Effector memory CD8-positive, alpha-beta T cell (primary cell): ENCODE measurements around the gene PRKAG2.
"Not testable (repeated sequence)": the region's sequence is repeated elsewhere in the genome, so short reads cannot be mapped to it uniquely, and the experiment has no call there.

Experiments
- ATAC-seq: fragments of 150-1000 bp; cut with Tn5 transposase; replicated peaks from 2 replicates; pipeline ENCODE4 v1.10.0; 2021; ENCODE audit warnings: mild to moderate bottlenecking, moderate library complexity
- DNase-seq, 3 experiments: peaks; one replicate each; pipeline ENCODE4 v3.0.0; 2021
- H3K27ac Mint-ChIP-seq, 2 donors: one replicate each; pipeline ENCODE4 v1.8.0; 2022; ENCODE audit warnings: mild to moderate bottlenecking in 2 of 2, mixed read lengths in 2 of 2, moderate library complexity in 2 of 2
- H3K27me3 Mint-ChIP-seq, 2 donors: one replicate each; pipeline ENCODE4 v1.8.0; 2022; ENCODE audit warnings: mixed read lengths in 2 of 2
- H3K36me3 Mint-ChIP-seq: one replicate; pipeline ENCODE4 v1.8.0; 2022; ENCODE audit warnings: mild to moderate bottlenecking, moderate library complexity, mixed read lengths; ENCODE audit not compliant: insufficient read depth
- H3K4me1 Mint-ChIP-seq, 2 donors: one replicate each; pipeline ENCODE4 v1.8.0; 2022; ENCODE audit warnings: low read depth in 2 of 2, mixed read lengths in 2 of 2
- H3K4me3 Mint-ChIP-seq, 2 donors: one replicate each; pipeline ENCODE4 v1.8.0; 2022; ENCODE audit warnings: mild to moderate bottlenecking in 2 of 2, mixed read lengths in 2 of 2, moderate library complexity in 2 of 2
- H3K9me3 Mint-ChIP-seq, 2 donors: one replicate each; pipeline ENCODE4 v1.8.0; 2022; ENCODE audit warnings: mixed read lengths in 2 of 2

The PRKAG2 gene

DNA sequence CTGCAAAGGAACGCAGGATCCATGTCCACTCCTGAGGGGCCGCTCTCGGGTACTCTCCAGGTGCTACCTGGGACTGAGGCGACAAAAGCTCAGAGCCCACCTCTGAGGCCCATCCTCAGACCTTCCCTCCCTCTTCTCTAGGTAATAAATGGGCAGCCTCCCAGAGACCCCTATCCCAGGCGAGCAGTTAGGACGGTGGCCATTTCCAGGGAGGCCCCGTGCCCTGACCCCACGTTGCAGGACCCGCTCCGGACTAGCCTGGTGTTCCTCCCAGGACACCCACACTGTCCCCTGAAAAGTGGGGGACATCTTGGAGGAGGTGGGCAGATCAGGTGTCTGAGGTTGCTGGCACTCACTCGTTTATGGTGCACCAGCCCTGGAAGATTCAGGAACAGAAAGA is 44.3 kb downstream of the PRKAG2 start:
- Mint-ChIP-seq H3K4me3 (no peak overlapping the region), H3K27ac (peak overlapping the region in 1 of 2 donors; percentile 61), H3K9me3 (no peaks in the 10 kb centered on the region), H3K4me1 (peaks cover 17 to 24% of the 10 kb centered on the region in 2 donors), H3K36me3 (no peaks in the 10 kb centered on the region), H3K27me3 (no peaks in the 10 kb centered on the region)
- DNase-seq (no peak), ATAC-seq (no peak)

DNA sequence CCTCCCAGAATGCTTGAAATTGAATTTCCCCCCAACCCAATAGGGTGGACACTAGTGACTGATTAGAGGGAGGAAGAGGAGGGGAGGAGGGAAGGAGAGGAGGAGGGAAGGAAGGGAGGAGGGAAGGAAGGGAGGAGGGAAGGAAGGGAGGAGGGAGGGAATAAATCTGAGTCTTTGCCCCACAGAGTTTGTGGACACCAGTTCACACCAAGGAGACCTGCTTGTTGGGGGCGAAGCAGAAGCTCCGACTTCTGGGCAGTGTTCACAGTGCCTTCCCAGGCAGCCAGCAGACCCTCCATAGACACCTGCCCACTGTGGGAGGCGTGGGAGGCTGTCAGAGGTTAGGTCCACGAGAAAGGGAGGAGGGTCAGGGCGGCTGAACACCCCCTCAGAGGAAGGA is 44.8 kb downstream of the PRKAG2 start:
- Mint-ChIP-seq H3K27me3 (no peaks in the 10 kb centered on the region), H3K36me3 (no peaks in the 10 kb centered on the region), H3K9me3 (no peaks in the 10 kb centered on the region), H3K4me3 (no peak overlapping the region), H3K4me1 (peaks cover 17 to 23% of the 10 kb centered on the region in 2 donors), H3K27ac (no peak overlapping the region)
- ATAC-seq (no peak), DNase-seq (no peak)

DNA sequence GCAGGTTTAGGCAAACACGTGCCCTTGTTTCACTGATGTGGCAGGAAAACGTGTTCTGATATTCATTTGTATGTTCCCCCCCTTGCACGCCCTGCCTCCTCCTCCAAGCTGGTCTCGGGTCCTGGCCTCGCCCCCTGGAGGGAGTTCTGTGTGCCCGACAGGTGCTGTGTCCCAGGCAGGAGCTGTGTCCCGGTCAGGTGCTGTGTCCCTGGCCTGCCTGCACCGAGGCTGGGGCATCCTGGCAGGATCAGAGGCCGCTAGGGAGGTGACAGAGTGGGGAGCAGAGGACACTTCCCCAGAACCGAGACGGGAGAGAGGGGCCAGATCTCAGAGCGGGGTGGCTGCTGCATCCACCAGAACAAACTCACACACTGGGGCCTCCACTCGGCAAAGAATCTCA is 45.3 kb downstream of the PRKAG2 start:
- Mint-ChIP-seq H3K27me3 (no peaks in the 10 kb centered on the region), H3K9me3 (no peaks in the 10 kb centered on the region), H3K27ac (no peak overlapping the region), H3K4me3 (no peak overlapping the region), H3K4me1 (peaks cover 19 to 20% of the 10 kb centered on the region in 2 donors), H3K36me3 (no peaks in the 10 kb centered on the region)
- ATAC-seq: no peak
- no peak for DNase-seq

DNA sequence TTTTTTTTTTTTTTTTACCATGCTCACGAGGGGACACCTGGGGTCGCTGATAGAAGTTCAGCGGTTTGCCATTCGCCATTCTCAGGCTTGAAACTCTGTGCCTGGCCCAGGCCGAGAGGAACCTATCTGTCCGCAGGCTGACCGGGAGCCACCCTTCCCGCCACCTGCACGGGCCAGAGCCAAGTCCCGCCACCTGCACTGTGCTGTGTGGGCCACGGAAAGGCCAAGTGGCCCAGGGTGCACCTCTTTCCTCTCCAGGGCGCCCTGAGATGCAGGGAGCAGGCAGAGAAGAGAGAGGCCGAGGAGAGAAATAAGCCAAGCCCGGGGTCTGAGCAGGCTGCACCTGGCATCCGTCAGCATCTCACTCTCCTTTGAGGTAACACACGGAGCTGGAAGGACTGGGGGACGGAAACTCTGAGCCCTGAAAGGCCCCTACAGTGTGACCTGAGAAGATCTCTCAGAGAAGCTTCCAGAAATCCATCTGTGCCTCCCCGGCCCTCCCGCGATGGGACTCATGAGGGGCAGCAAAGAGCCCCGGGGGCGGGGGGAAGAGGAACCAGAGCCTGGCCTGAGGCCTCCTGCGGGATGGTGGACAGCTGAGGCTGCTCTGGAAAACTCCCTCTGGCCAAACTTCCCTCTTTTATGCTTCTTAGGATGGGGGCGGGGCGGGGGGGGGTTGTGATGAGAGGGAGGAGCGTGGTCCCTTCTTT is 46.6 kb downstream of the PRKAG2 start:
- DNase-seq (no peak), ATAC-seq (no peak)
- no peak overlapping the region for H3K4me3 Mint-ChIP-seq
- H3K9me3 Mint-ChIP-seq: no peaks in the 10 kb centered on the region
- H3K27ac Mint-ChIP-seq: no peak overlapping the region
- peaks cover 5% of the 10 kb centered on the region for H3K36me3 Mint-ChIP-seq
- peaks cover 21 to 27% of the 10 kb centered on the region in 2 donors for H3K4me1 Mint-ChIP-seq
- no peaks in the 10 kb centered on the region for H3K27me3 Mint-ChIP-seq

DNA sequence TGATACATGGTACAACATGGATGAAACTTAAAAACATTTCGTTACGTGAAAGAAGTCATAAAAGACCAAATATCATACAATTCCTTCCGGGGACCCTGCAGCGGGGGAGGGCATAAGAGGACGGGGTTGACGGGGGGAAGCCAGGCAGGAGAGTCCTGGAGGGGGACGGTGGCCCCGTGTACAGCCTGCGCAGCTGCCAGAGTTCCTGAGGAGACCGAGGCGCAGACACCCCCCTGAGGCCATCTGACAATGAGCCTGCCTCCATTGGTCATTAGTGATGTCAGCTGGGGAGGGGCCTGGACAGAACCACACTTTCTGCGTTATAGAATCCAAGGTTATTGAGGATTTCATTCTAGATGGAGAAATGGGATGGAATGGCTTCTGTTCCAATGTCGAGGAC is 47.2 kb downstream of the PRKAG2 start:
- Mint-ChIP-seq H3K9me3 (no peaks in the 10 kb centered on the region), H3K4me1 (peaks cover 21 to 25% of the 10 kb centered on the region in 2 donors), H3K36me3 (peaks cover 5% of the 10 kb centered on the region), H3K4me3 (no peak overlapping the region), H3K27ac (peak overlapping the region in 1 of 2 donors; percentile 41), H3K27me3 (no peaks in the 10 kb centered on the region)
- ATAC-seq: no peak
- no peak for DNase-seq

DNA sequence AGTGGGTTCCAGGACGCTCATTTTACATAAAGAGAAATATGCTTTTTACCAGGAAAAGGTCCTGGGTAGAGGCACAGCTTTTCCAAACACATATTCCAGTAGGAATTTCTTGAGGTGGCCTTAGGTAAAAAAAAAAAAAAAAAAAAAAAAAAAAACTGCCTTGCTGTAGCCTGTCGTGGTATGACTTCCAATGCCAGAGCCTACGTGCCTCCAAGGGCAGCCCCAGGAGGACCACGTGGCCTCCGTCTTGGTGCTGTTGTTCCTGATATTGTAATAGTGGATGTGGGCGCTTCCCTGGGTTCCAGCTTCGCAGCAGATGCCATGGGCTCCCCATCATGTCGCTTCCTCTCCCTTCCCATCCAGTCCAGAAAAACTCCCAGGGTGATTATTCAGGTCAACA is 49.3 kb downstream of the PRKAG2 start:
- H3K27me3 Mint-ChIP-seq: no peaks in the 10 kb centered on the region
- no peak for ATAC-seq
- peaks cover 5% of the 10 kb centered on the region for H3K36me3 Mint-ChIP-seq
- peaks cover 20 to 21% of the 10 kb centered on the region in 2 donors for H3K4me1 Mint-ChIP-seq
- peak overlapping the region in 1 of 2 donors; percentile 81 for H3K27ac Mint-ChIP-seq
- no peaks in the 10 kb centered on the region for H3K9me3 Mint-ChIP-seq
- DNase-seq: no peak
- H3K4me3 Mint-ChIP-seq: no peak overlapping the region

DNA sequence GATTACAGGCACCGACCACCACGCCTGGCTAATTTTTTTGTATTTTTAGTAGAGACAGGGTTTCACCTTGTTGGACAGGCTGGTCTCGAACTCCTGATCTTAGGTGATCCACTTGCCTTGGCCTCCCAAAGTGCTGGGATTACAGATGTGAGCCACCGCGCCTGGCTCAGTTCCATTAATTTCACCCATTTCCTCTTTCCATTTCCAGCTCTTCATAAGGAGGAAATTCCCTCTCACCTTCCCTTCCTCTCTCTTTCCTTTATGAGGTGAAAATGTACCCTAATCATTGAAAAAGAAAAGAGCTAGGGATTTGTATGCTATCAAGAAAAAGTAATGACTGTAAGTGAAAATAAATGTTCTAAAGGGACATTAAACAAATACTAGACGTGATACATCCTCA is 50.6 kb downstream of the PRKAG2 start:
- H3K27me3 Mint-ChIP-seq, H3K4me3 Mint-ChIP-seq, DNase-seq, H3K9me3 Mint-ChIP-seq, H3K36me3 Mint-ChIP-seq, ATAC-seq: not testable (repeated sequence)
- H3K27ac Mint-ChIP-seq: peak overlapping the region in 1 of 2 donors; percentile 58
- peaks cover 21% of the 10 kb centered on the region in 2 donors for H3K4me1 Mint-ChIP-seq

DNA sequence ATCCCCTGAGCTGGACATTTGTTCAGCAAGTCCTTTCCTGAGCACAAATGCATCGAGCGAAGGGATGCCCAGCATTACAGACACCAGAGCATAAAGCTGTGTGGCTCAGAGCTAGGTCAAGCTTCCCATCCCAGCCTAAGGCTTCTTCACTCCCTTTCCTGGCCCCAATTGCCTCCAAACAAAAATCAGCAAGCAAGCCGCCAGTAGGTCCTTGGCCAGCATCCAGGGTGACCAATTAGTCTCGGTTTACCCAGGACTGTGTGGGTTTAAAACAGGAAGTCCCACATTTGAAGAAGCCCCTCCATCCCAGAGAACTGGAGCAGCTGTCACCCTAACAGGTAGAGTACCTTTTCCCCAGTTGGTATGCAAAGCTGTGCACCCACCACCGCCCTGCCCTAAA is 51.2 kb downstream of the PRKAG2 start:
- no peak for ATAC-seq
- H3K4me3 Mint-ChIP-seq: no peak overlapping the region
- H3K27ac Mint-ChIP-seq: no peak overlapping the region
- H3K4me1 Mint-ChIP-seq: peaks cover 21 to 23% of the 10 kb centered on the region in 2 donors
- peaks cover 5% of the 10 kb centered on the region for H3K36me3 Mint-ChIP-seq
- no peaks in the 10 kb centered on the region for H3K27me3 Mint-ChIP-seq
- DNase-seq: no peak
- H3K9me3 Mint-ChIP-seq: no peaks in the 10 kb centered on the region

DNA sequence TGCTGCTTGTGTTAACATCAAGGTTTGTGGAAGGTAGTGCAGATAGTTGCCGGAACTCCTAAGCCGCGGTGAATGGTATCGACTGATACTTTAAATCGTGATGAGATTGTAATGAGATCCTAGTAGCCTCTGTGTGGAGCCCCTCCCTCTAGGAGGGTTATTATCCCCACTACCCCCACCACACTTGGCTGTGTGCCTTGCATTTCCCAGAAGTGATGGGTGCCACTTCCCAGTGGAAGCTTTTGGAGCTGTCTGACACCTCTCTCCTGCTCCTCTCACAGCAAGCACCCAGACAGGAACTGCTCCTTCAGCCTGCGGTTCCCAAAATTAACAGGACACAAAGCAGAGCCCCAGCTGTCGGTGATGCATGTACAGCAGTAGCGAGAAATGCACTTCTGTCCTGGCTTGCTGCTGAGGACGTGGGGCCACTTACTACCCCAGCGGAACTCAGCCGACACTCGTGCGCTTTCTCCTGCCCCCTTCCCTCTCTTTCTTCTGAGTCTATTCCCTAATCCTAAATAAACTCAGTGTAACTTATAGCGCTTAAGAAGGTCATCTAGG is 52.5 kb downstream of the PRKAG2 start:
- ATAC-seq (no peak), DNase-seq (no peak)
- no peaks in the 10 kb centered on the region for H3K27me3 Mint-ChIP-seq
- peaks cover 5% of the 10 kb centered on the region for H3K36me3 Mint-ChIP-seq
- peaks cover 18 to 21% of the 10 kb centered on the region in 2 donors for H3K4me1 Mint-ChIP-seq
- H3K9me3 Mint-ChIP-seq: no peaks in the 10 kb centered on the region
- no peak overlapping the region for H3K27ac Mint-ChIP-seq
- no peak overlapping the region for H3K4me3 Mint-ChIP-seq

DNA sequence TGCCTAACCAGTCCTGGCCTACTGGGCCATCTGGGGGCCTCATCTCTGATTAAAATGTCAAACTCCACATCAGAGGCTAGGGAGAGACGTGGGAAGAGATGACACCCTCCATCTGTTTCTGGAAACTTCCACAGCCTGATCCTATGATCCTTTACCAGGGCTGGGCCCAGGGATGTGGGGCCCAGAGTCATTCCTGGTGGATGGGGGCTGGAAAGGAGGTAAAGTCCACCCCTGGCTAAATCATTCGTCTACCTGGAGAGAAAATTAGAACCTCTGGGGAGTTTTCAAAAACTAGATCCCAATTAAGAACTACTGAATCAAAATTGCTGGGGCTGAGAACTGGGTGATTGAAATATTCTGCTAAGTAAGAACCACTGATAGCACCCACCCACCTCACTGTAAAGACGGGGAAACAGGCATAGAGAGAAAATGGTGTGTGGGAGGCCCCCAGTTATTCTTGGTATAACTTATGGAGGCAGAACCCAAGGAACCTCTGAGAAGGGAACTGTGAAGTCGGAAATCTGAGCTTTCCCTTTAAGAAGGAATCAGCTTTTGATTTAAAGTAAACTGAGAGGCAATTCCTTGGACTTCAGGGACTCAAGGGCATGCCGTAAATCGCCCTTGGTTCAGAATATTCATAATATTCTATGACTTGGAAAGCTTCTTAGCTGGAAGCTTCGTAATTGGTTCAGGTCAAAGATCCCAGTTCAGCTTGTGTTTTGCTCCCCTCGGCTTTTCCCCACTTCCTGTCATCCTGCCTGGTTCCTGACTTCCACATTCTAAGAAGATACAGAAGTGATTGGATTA is 53.1 kb downstream of the PRKAG2 start:
- no peak for ATAC-seq
- no peaks in the 10 kb centered on the region for H3K9me3 Mint-ChIP-seq
- peaks cover 5% of the 10 kb centered on the region for H3K36me3 Mint-ChIP-seq
- H3K27ac Mint-ChIP-seq: no peak overlapping the region
- H3K4me3 Mint-ChIP-seq: no peak overlapping the region
- no peaks in the 10 kb centered on the region for H3K27me3 Mint-ChIP-seq
- no peak for DNase-seq
- peaks cover 11 to 15% of the 10 kb centered on the region in 2 donors for H3K4me1 Mint-ChIP-seq

DNA sequence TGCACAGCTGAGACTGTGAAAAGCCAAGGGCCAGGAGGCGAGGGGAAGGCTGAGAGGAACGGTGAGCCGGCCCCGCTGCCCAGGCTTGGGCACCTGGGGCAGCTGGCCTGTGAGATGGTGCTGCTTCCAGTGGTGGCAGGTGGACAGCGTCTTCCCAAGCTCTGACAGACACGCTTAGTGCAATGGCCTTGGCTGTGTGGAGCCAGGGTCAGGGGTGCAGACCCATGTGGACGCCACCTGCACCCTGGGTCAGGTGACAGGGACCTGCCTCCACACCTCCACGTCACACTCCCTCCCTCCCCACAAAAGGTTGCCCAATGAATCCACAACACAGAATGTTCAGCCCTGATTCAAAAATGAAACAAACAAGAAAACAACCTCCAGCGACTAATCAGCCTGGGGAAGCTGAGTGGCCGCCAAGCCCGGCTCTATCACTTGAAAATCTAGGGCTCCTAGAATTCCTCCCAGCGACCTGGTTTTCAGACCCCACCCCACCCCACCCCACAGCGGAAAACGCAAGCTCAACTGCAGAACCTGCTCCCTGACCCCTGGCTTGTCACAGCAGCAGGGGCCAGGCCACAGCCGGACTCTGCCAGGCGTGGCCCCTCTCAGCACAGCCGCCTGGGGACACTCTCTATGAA is 54.3 kb downstream of the PRKAG2 start:
- Mint-ChIP-seq H3K4me3 (no peak overlapping the region), H3K27me3 (no peaks in the 10 kb centered on the region), H3K36me3 (peaks cover 5% of the 10 kb centered on the region), H3K9me3 (no peaks in the 10 kb centered on the region), H3K4me1 (peaks cover 7 to 13% of the 10 kb centered on the region in 2 donors), H3K27ac (no peak overlapping the region)
- ATAC-seq (no peak), DNase-seq (no peak)

DNA sequence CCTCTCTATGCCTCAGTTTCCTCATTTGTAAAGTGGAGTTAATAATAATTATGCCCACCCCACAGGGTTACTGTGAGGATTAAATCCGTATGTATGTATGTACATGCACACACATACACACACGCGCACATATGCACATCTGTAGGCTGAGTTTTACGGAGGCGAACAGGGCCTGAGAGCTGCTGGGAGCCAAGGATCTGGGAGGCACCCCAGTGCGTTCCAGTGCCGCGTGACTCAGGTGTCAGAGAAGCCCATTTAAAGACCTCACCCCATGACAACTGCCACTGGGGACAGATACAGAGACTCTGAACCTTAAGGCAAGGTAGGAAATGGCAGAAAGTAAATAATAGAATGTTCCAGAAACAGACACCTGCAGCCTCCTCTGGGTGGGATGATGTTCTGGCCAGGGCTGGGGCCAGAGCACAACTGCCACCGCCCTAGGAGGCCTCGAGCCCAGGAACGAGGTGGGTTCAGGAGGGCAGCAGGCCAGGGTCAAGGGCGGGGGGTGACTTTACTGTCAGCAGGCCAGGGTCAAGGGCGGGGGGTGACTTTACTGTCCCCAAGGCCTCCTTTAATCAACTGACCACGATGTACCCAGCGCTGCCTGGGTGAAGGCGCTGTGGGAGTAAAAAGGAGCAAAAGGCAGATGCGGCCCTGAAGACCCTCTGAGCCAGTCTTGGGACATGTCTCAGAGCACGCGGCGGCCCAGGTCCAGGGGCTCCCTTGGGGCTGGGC is 54.9 kb downstream of the PRKAG2 start:
- Mint-ChIP-seq H3K27me3 (no peaks in the 10 kb centered on the region), H3K27ac (no peak overlapping the region), H3K4me3 (no peak overlapping the region), H3K36me3 (peaks cover 7% of the 10 kb centered on the region), H3K4me1 (peaks cover 13 to 18% of the 10 kb centered on the region in 2 donors), H3K9me3 (no peaks in the 10 kb centered on the region)
- ATAC-seq (no peak), DNase-seq (no peak)

DNA sequence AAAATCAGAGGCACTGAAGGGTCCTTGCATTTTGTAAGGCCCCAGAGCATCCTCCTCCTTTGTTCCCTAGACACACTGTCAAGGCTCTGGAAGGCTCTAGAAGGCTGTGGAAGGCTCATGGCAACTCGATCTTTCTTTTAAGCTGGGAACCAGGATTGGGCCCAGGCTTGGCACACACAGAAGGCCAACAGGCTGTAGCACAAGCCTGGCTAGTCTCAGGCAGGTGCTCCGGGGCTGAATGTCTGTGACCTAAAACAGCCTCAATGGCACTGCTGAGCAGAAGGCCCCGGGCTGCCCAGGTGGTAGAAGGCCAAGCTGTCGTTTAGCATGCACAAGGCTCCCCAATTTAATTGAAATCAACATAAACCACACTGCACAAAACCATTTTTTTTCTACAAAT is 55.7 kb downstream of the PRKAG2 start:
- peaks cover 10 to 18% of the 10 kb centered on the region in 2 donors for H3K4me1 Mint-ChIP-seq
- ATAC-seq (no peak), DNase-seq (no peak)
- no peak overlapping the region for H3K4me3 Mint-ChIP-seq
- no peaks in the 10 kb centered on the region for H3K9me3 Mint-ChIP-seq
- H3K36me3 Mint-ChIP-seq: peaks cover 4% of the 10 kb centered on the region
- H3K27me3 Mint-ChIP-seq: no peaks in the 10 kb centered on the region
- H3K27ac Mint-ChIP-seq: peak overlapping the region in 1 of 2 donors; percentile 39
